ENCODE results near the gene TSPAN31.

The TSPAN31 gene

DNA sequence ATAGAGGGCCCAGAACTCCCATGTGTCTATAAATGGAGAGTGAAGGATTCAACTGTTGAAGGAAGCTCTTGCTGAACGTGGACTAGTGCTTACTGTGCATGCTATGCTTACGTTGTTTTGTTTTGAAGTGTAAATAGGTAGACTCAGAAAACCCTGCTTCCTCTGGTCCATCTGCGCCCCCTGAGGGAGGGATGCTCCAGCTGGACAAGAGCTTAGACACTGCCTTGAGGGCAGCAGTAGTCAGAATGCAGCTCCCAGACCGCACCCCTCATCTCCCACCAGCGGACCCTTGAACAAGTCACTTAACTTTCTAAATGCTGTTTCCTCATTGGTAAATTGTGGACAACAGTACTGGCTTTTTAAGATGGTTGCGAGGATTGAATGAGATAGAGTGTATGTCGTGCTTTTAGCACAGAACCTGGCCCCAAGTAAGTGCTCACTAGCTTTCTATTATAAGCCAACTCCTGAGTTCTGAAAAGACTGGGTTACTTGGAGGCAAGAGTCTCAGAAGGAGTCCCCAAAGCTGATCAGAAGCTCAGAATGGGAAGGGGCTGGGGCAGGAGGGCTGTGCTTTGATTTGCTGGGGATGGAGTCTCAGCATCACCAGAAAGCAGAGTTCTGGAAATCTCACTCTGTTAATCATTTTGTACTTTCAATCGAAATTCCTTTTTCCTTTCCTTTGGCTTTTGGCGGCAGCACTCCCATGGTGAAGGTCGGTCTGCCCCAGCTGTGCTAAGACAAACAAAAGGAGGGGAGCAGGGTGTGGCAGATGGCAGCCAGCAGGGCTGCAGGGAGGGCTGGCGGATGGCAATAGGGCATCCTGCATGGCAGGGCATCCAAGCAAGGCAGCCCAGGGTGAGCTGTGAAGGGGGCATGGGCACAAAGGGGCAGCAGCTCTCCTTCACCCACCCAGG lies 21.9 kb upstream of the TSPAN31 start:
- no peak for FAIRE-seq

GRCh38 chr12:57723630-57723962 lies 21.2 kb upstream of the TSPAN31 start:
- no peak for FAIRE-seq

DNA sequence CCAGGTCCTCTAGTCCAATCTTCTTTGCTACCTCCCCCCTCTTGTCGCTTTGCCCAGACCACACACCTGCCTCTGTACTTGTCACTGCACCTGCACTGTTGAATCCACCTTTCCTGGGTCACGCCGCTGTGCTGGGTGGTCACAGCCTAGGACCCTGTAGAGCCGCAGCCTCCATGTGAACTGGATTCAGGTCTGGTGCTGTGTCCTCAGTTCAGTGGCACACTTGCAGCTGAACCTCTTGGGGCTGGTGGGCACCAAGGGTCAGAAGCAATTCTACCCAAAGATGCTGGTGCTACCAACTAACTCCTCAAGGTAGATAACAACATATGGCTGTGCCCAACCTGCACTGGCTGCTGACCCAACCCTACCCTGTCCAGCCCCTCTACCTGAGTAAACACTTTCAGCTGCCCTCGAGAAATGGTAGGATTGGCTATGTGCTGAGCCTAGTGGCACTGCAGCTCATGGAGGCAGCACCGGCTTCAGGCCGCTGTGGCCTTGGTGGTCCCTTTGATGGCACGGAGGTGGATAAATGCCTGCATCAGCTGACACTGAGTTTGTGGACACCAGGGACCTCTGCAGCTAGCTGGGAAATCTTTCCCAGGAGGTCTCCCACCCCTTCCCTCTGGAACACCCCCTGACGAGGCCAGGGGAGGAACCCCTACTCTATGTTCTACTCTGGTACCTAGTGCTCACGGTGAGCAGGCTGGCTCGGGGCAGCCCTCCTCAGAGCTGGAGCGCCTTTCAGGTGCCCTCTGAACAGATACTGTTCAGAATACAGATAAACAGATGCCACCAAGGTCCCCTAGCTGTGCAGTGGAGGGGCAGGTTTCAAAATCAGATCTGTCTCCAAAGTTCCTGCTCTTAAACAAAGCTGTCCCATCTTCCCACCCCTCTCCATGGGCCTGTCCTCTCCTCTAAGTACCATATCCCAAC lies 20.6 kb upstream of the TSPAN31 start:
- no peak for FAIRE-seq

DNA sequence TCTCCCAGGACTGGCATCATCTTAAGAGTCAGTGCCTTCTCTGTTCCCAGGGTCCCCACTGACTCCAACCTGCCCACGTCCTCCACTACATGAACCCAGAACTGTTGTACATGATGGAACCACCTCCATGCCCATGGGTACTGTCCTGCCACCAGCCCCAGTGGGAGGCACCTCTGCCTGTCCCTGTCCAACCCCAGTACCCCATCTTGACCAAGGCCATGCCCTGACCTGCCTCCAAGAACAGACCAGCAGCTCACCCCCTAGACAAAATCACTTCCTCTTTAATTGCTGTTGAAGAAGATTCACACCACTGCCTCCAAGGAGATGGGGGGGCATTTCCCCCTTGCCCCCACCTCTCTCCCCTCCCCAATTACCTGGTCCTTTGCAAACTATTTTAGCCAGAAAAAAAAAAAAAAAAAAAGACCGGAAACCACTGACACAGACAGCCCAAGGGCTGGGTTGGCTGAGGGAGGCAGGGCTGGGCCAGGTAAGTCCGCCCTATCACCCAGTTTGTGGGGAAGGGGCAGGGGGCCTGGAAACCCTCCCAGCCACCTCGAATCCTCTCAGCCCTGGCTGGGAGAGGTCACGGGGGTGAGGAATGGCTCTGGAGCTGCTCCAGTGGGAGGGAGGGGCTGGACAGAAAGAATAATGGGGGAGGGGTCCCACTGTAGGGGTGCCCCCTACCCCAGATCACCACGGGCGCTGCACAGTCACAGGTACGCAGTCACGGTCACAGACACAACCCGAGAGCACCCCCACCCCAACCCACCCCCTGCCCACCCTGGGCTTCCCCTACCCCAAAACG lies 19.7 kb upstream of the TSPAN31 start:
- FAIRE-seq, result no peak

GRCh38 chr12:57725851-57726150 lies 19.0 kb upstream of the TSPAN31 start:
- no peak for FAIRE-seq

DNA sequence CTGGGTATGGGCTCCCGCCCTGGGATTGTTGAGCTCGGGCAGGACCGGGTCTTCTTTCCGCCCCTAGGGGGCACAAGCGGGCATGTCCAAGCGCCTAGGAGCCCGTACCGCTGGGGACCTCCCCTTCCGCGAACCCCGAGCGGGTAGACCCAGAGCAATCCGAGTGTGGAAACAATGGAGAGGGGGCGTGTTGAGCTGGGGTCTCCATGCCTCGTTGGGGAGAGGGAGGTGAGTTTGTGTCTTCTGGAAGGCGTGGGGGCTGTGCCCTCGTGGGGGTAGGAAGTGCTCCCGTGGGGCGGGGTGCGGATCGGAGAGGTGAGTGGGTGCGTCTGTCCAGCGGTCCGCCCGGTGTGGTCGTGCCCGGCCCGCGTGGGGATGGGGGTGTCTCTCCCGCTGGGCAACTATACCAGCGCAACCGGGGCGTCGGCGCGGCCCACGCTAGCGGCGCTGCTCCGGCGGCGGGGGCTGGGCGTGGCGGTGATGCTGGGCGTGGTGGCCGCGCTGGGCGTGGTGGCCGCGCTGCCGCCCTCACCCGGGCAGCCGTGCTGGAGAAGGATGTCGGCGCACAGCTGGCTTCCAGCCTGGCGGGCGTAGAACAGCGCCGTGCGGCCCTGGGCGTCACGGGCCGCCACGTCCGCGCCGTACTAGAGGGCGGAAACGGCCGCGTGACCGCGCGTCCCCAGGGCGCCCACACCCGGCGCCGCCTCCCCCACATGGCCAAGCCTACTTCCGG lies 18.5 kb upstream of the TSPAN31 start:
- FAIRE-seq, result no peak

- no peak for FAIRE-seq
These were observed 17.7 kb upstream of the TSPAN31 start for GRCh38 chr12:57726884-57727757.

DNA sequence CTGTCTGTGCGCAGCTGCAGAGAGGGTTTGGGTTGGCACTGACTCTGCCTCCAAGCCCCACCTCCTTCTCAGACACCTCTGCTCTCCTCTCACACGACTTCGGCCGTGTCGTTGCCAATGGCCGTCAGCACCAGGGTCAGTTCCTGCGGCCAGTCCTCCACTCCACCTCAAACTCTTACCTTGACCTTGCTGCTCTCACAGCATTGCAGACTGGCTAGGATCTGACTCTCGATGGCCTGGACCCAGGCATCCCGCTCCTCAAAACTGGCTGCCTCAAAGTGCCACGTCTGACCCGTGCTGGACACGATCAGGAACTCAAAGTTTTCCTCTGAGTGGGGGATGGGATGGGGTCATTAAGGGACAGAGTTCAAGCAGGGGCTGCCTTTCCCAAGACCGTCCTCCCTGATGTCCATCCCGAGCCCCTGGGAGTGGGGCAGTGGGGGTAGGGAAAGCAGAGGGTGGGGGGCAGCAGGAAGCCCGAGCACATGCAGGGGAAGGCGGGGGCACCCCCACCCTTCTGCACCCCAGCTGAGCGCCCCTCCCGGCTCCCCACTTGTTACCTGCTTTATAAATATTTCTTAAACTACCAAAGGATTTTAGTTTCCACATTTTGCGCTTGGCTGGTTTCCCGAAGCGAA lies 17.0 kb upstream of the TSPAN31 start:
- FAIRE-seq, result no peak

DNA sequence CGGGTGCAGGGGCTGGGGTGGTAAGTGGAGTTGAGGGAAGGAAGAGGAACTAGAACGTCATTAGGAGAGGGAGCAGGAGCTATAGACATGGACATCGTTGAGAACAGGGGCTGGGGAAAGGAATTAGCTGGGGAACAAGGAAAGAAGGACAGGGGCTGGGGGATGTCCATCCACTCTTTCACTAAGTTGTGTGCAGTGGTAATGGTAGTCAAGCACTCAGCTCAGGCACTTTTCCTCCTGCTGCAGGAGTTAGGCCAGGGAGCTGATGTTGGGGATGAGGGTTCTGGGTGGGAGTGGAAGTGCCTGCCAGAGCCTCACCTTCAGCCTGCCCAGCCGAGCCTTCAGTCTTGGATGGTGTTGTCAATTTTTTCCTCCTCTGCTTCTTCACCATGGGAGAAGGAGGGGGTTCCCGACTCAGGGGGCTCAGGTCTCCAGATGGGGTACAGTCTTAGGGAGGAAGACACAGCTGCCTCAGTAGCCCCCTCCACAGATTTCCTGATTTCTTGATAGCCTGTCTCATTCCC lies 15.5 kb upstream of the TSPAN31 start:
- FAIRE-seq, result no peak

GRCh38 chr12:57730336-57731067 lies 14.3 kb upstream of the TSPAN31 start:
- FAIRE-seq, result no peak

DNA sequence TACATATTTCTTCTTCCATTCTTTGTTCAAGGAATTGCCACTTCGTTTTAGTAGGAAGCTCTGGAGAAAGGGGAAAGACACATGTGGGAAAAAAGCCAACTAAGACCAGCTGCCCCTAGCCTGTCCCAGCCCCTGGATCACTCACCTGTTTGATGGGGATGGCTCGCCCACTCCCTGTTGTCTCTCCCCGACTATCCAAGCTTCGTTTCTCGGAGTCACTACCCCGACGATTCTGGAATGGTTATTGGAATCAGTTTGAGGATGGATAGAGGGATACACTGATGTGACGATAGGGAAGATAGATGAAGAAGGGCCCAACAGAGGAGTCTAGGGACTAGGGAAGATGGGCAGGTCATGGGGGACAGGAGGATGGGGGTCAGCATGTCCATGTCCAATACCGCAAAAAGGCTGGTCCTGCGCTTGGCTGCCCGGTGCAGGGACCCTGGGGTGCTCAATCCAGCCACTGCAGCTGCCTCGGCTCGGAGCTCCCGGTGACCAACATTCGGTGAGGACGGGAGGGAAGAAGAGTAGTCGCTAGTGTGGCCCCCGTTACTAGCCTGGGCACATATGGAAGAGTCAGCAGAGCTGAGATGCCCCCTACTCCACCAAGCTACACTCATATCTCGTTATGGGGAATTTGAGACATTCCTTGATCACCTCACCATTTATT lies 13.3 kb upstream of the TSPAN31 start:
- FAIRE-seq, result no peak

DNA sequence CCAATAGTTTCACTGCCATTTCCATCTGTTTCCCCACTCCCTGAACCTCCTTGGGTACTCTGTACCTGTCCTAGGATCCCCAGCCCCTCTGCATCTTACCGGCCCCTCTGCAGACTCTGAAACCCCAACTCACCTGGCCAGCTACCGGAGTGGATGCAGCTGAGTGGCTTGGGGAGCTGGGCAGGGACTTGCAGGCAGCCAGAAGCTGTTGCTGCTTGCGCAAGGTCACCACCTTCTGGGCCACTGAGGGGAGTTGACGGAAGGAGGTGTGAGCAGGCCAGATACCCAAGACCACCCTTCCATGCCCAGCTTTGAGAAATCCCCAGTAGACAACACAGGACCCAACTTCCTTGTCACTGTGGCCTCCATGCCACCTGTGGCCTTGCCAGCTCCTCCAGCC lies 12.6 kb upstream of the TSPAN31 start:
- FAIRE-seq, result no peak

GRCh38 chr12:57732726-57733593 lies 11.9 kb upstream of the TSPAN31 start:
- FAIRE-seq, result no peak

- FAIRE-seq, result no peak
These were observed 10.9 kb upstream of the TSPAN31 start for GRCh38 chr12:57733928-57734327.

DNA sequence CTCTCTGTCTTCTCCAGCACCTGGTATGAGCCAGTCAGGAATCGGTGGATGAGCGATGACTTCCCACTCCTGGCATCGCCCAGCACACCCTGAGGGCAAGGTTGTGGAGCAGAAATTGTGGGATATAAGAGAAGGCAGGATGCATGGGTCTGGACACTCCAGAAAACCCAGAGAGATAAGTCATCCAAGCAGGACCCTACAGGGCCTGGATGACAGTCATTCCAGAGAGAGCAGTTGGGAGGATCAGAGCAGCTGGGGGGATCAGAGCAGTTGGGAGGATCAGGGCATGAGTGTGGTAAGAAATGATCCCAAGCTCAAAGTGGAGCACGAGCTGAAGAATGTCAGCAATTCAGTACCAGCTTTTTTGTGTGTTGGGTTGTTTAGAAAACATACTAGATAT lies 10.2 kb upstream of the TSPAN31 start:
- FAIRE-seq, result no peak

DNA sequence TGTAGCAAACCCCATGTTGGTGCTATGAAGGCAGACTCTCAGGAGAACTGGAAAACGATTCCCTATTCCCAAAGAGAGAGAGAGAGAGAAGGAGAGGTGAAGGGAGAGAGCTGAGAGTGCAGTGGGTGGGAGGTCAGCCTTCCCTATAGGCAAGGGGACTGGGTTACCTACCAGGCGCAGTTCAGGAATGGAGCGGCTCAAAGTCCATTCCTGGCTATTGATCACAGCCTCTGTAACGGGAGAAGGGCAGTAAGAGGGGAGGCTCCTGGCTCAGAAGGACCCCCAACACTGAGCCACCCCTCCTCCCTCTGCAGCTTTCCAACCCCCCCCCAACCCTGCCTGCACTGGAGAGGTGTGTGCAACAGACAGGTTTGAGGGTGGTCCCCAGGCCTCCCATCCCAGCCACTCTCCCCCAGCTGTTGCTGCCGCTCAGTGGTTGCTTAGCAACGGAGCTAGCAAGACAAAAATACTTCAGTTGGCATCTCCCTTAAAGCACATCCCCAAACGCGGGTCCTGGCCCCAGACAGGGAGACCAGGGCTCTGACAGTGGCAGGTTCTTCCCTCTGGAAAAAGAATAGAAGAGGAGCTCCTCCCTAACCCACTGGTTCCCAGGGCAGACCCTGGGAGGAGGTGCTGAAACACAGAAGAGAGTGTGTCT lies 9.5 kb upstream of the TSPAN31 start:
- no peak for FAIRE-seq

DNA sequence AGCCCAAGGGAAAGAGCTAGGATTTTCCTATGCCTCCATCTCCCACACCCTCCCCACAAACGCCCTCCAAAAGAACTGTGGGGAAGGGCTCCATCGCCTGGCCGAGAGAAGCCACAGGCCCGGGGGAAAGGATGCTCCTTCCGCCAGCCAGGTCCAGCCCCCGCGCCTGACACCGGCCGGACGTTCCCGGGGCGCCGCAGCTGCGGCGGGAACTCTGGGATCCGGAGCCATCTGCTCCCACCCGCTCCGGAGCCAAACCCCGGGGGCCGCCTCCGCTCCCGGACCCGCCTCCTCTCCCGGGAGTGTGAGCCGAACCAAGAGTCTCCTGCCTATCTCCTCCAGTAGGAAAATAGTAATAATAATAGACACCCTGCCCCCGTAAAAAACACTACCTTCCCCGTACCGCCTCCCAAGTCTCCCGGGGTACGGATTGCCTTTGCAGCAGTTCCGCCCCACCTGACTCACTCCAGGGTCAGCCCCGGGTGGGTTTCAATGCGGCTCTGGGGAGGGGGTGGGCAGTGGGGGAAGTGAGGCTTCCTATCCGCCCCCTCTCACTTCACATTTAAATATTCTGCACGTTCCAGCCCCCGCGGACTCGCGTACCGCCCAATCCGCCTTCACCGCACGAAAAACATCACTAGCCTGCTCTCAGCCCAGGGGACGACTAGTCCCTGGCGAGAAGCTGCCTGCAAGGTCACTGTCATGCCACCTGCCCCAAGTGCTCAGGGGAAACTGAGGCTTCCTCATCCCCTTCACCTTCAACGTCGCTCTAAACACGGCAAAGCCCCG lies 8.7 kb upstream of the TSPAN31 start:
- no peak for FAIRE-seq
